Inferior parietal cortex (tissue), 1 donor: ENCODE data around the gene UGT1A1.

Experiments
- DNase-seq: peaks from one replicate; pipeline ENCODE4 v3.0.0-alpha.2; 2016; ENCODE audit errors: extremely low spot score

UGT1A1 gene

GRCh38 chr2:233817361-233817911, 57.4 kb downstream of the UGT1A1 start:
- no peak for DNase-seq

- no peak for DNase-seq
These were observed 58.0 kb downstream of the UGT1A1 start for GRCh38 chr2:233817995-233818638.

GRCh38 chr2:233818639-233819621, 58.9 kb downstream of the UGT1A1 start:
- DNase-seq, result no peak

- DNase-seq, result no peak
These were observed 60.1 kb downstream of the UGT1A1 start for GRCh38 chr2:233819884-233820773.

- DNase-seq, result no peak
These were observed 60.7 kb downstream of the UGT1A1 start for GRCh38 chr2:233820774-233821105.

- no peak for DNase-seq
These were observed 61.1 kb downstream of the UGT1A1 start for GRCh38 chr2:233821196-233821595.

GRCh38 chr2:233821709-233822100, 61.6 kb downstream of the UGT1A1 start:
- DNase-seq, result no peak

GRCh38 chr2:233822101-233822771, 62.2 kb downstream of the UGT1A1 start:
- DNase-seq, result no peak
